ENCODE measurements around the gene PKIG. TPM values are rescaled to one million over a fixed set of nuclear protein-coding genes. Genes with fewer than 3 reads are reported as not detected.

Gene PKIG
- total RNA-seq, 4 donors from 2014 or later, result 70.2 to 98.0 (median 77.7) TPM

GRCh38 chr20:44646641-44647274, 64.4 kb downstream of the PKIG start:
- no peak for TF ChIP-seq CTCF (IDR thresholded peaks at IDR 0.05; ENCODE audit: low read depth)

- no peak for TF ChIP-seq CTCF (IDR thresholded peaks at IDR 0.05; ENCODE audit: low read depth)
Observed at GRCh38 chr20:44648068-44648467, 65.7 kb downstream of the PKIG start.

- no peak for TF ChIP-seq CTCF (IDR thresholded peaks at IDR 0.05; ENCODE audit: low read depth)
Observed at GRCh38 chr20:44648579-44648978, 66.2 kb downstream of the PKIG start.

- TF ChIP-seq CTCF (IDR thresholded peaks at IDR 0.05; ENCODE audit: low read depth), result no peak
Observed at GRCh38 chr20:44649126-44649525, 66.7 kb downstream of the PKIG start.

- no peak for TF ChIP-seq CTCF (IDR thresholded peaks at IDR 0.05; ENCODE audit: low read depth)
Observed at GRCh38 chr20:44649976-44650375, 67.6 kb downstream of the PKIG start.

GRCh38 chr20:44650771-44651433, 68.5 kb downstream of the PKIG start:
- no peak for TF ChIP-seq CTCF (IDR thresholded peaks at IDR 0.05; ENCODE audit: low read depth)

GRCh38 chr20:44651434-44651683, 69.0 kb downstream of the PKIG start:
- TF ChIP-seq CTCF (IDR thresholded peaks at IDR 0.05; ENCODE audit: low read depth), result no peak

All from subcutaneous adipose tissue (tissue), 4 donors.